ENCODE data around the gene TIRAP. TPM values are rescaled to one million over a fixed set of nuclear protein-coding genes. Genes with fewer than 3 reads are reported as not detected.
A peak's percentile ranks its signal among the peaks of the same experiment; 100 is the strongest.

The TIRAP gene
- total RNA-seq, 1 donor from 2014 or later = 10.4 TPM

DNA sequence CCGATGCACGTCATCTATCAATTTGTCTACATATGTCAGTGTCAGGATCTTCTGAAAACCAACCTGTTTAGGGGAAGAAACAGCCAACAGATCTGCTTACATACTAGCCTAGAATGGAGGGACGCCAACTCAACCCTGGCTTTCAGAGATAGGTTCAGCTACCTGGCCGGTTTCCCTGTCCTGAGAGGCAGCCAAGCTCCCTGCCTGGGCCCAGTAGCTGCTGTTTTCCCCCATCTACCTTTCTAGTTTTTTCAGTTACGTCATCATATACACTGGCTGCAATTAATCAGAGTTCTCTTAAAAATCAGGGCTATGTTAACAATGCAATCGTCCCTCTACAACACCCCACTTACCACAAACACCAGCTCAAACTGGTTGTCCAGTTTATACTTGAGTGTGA lies 15.2 kb upstream of the TIRAP start:
- Mint-ChIP-seq H3K27me3 (no peaks in the 10 kb centered on the region), H3K4me1 (ENCODE audit: unreplicated experiment) (peaks cover 26% of the 10 kb centered on the region), H3K27ac (peak overlapping the region; percentile 98), H3K9me3 (no peaks in the 10 kb centered on the region), H3K36me3 (peaks cover 20% of the 10 kb centered on the region), H3K4me3 (peak overlapping the region; percentile 97)
- TF ChIP-seq, protein P1, sequence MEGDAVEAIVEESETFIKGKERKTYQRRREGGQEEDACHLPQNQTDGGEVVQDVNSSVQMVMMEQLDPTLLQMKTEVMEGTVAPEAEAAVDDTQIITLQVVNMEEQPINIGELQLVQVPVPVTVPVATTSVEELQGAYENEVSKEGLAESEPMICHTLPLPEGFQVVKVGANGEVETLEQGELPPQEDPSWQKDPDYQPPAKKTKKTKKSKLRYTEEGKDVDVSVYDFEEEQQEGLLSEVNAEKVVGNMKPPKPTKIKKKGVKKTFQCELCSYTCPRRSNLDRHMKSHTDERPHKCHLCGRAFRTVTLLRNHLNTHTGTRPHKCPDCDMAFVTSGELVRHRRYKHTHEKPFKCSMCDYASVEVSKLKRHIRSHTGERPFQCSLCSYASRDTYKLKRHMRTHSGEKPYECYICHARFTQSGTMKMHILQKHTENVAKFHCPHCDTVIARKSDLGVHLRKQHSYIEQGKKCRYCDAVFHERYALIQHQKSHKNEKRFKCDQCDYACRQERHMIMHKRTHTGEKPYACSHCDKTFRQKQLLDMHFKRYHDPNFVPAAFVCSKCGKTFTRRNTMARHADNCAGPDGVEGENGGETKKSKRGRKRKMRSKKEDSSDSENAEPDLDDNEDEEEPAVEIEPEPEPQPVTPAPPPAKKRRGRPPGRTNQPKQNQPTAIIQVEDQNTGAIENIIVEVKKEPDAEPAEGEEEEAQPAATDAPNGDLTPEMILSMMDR (conservative IDR thresholded peaks at IDR 0.05) = no peak
- DNase-seq (ENCODE audit: extremely low spot score, unreplicated experiment) = no peak

DNA sequence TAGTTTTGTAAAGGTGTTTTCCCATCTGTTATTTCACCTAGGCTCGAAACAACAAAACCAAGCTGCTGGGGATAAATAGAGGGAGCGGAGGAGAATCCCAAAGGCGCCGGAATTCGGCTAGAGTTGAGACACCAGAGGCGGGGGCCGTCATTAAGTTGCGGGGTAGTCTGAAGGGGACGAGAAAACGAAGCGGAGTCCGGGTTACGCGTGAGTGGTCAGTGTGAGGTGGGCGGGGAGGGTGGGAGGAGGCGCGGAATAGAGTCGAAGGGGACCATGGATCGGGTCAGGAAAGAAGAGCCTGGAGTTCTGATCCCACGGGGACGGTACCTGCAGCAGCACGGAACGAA lies 14.6 kb upstream of the TIRAP start:
- peaks cover 26% of the 10 kb centered on the region for H3K4me1 Mint-ChIP-seq (ENCODE audit: unreplicated experiment)
- no peaks in the 10 kb centered on the region for H3K9me3 Mint-ChIP-seq
- TF ChIP-seq, protein P1 (conservative IDR thresholded peaks at IDR 0.05) = no peak
- peak overlapping the region; percentile 97 for H3K4me3 Mint-ChIP-seq
- H3K27me3 Mint-ChIP-seq = no peaks in the 10 kb centered on the region
- H3K36me3 Mint-ChIP-seq = peaks cover 15% of the 10 kb centered on the region
- H3K27ac Mint-ChIP-seq = peak overlapping the region; percentile 98
- no peak for DNase-seq (ENCODE audit: extremely low spot score, unreplicated experiment)

DNA sequence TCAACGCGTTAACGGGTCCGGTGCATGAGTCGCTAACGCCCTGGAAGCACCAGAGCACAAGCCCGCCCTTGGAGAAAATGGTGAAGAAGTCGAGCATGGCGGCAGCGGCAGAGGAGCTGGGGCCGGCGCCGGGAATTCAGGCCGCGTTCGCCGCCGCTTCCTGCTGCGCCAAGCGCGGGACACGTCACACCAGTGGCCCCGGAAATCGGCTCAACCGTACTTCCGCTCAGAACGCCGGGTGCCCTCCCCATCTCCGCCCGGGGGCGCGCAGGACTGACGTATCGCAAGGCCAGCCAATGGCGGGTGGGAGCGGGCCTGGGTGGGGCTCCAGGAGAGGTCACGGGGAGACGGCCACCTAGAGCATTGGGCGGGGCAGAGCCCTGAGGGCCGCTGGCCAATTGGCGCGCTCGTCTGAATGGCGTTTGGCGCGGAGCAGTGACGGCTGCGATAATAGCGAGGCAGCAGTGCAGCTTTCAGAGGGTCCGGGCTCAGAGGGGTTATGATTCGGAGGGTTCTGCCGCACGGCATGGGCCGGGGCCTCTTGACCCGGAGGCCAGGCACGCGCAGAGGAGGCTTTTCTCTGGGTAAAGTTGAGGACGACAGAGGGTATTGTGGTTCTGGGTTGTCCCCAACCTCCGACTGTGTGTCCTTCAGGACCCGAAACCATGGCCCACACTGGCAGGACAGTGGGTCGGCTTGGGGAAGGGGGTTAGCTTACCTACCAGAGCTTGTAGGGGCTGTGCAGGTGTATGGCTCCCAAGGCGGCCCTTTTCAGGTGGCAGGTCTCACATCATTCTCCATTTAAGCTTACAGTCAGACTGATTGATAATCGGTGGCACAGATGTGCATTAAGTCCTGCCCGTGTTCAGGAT lies 13.9 kb upstream of the TIRAP start, which contains the start of the genes FOXRED1 and SRPRA:
TSS of gene FOXRED1 (plus strand) at position 447 of the 872 bp plus-strand sequence. CDS start at position 500, 53 bp downstream.
TSS of gene SRPRA (minus strand) at position 188 of the 872 bp plus-strand sequence. CDS start at position 97, 91 bp downstream.
- Mint-ChIP-seq H3K27ac (peak within 1 kb of the TSS; percentile 98), H3K4me3 (peak within 1 kb of the TSS; percentile 97), H3K36me3 (peaks cover 13% of the 10 kb centered on the region), H3K9me3 (no peaks in the 10 kb centered on the region), H3K4me1 (ENCODE audit: unreplicated experiment) (peaks cover 26% of the 10 kb centered on the region), H3K27me3 (no peaks in the 10 kb centered on the region)
- DNase-seq (ENCODE audit: extremely low spot score, unreplicated experiment) = peak; percentile 100
- TF ChIP-seq, protein P1 (conservative IDR thresholded peaks at IDR 0.05) = no peak

DNA sequence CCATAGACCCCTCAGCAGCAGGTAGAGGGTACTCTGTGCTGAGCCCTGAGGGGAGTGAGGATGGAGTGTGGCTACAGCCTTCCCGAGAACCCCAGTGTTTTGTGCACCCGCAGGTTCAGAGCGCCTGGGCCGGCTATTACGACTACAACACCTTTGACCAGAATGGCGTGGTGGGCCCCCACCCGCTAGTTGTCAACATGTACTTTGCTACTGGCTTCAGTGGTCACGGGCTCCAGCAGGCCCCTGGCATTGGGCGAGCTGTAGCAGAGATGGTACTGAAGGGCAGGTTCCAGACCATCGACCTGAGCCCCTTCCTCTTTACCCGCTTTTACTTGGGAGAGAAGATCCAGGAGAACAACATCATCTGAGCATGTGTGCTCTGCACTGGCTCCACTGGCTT lies 5.6 kb upstream of the TIRAP start:
- Mint-ChIP-seq H3K9me3 (no peaks in the 10 kb centered on the region), H3K4me3 (no peak overlapping the region), H3K27me3 (no peaks in the 10 kb centered on the region), H3K36me3 (peaks cover 26% of the 10 kb centered on the region), H3K27ac (peak overlapping the region; percentile 40), H3K4me1 (ENCODE audit: unreplicated experiment) (peaks cover 12% of the 10 kb centered on the region)
- TF ChIP-seq, protein P1 (conservative IDR thresholded peaks at IDR 0.05) = no peak
- DNase-seq (ENCODE audit: extremely low spot score, unreplicated experiment) = no peak

DNA sequence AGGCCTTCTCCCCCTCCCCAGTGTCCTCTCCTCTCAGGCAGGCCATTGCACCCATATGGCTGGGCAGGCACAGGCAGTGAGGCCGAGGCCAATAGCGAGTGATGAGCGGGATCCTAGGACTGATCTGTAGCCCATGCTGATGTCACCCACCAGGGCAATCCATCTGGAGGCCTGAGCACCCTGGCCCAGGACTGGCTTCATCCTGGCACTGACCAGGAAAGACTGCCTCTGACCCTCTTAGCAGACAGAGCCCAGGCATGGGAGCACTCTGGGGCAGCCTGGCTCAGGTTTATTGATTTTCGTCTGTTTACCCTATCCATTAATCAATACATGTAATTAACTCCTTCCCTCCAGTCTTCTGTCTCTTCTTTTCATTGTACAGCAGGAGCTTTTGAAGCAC lies 5.1 kb upstream of the TIRAP start:
- TF ChIP-seq, protein P1 (conservative IDR thresholded peaks at IDR 0.05) = no peak
- Mint-ChIP-seq H3K4me1 (ENCODE audit: unreplicated experiment) (peaks cover 15% of the 10 kb centered on the region), H3K27me3 (no peaks in the 10 kb centered on the region), H3K36me3 (peaks cover 26% of the 10 kb centered on the region), H3K9me3 (no peaks in the 10 kb centered on the region), H3K4me3 (peak overlapping the region; percentile 10), H3K27ac (peak overlapping the region; percentile 40)
- no peak for DNase-seq (ENCODE audit: extremely low spot score, unreplicated experiment)
